ENCODE measurements around the gene USP3.

DNA sequence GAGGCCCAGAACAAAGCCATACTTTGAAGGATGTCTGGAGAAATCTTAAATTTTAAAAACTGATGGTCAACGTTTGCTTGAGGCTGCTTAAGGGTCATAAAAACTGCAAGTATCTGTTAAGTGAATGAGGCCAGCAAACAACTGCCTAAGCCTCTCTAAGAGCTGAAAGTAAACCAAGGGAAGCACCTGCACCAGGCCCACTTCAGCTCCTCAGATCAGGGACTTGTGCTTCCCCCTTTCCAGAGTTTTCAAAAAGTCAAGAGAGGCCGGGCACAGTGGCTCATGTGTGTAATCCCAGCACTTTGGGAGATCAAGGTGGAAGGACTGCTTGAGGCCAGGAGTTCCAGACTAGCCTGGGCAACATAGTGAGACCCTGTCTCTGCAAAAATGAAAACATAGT is 101.9 kb downstream of the USP3 start:
- no peak for TF ChIP-seq CTCF (IDR thresholded peaks at IDR 0.05 in 2 of 3, conservative IDR thresholded peaks at IDR 0.05 in 1 of 3; ENCODE audit: control insufficient read depth in 2 of 3, extremely low read depth in 1 of 3, insufficient read depth in 1 of 3, low read depth in 3 of 3, low read length in 3 of 3)
- TF ChIP-seq SRF (IDR thresholded peaks at IDR 0.05; ENCODE audit: low read depth in 2 of 2, low read length in 2 of 2): no peak
- no peak for TF ChIP-seq NRF1 (conservative IDR thresholded peaks at IDR 0.05; ENCODE audit: low read depth, low read length)
